Measurements from ENCODE around the gene ZNF277.

DNA sequence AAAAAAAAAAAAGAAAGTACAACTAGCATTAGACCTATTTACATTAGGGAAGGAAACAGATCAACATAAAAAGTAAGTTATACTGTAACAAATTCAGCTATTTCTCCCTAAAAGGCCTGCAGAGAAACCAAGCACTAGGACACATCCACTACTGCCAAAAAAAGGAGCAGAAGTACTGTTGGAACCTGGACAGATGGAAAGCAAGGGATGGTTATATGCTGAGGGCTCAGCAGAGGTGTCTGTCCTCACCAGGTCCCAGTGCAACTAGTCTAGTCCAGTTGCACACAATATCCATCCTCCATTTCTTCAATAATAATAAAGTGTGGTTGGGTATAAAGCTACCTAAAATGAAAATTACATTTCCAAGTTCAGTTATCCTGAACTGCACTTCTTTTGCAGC, 140.6 kb downstream of the ZNF277 start:
- TF ChIP-seq, protein P1, sequence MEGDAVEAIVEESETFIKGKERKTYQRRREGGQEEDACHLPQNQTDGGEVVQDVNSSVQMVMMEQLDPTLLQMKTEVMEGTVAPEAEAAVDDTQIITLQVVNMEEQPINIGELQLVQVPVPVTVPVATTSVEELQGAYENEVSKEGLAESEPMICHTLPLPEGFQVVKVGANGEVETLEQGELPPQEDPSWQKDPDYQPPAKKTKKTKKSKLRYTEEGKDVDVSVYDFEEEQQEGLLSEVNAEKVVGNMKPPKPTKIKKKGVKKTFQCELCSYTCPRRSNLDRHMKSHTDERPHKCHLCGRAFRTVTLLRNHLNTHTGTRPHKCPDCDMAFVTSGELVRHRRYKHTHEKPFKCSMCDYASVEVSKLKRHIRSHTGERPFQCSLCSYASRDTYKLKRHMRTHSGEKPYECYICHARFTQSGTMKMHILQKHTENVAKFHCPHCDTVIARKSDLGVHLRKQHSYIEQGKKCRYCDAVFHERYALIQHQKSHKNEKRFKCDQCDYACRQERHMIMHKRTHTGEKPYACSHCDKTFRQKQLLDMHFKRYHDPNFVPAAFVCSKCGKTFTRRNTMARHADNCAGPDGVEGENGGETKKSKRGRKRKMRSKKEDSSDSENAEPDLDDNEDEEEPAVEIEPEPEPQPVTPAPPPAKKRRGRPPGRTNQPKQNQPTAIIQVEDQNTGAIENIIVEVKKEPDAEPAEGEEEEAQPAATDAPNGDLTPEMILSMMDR (conservative IDR thresholded peaks at IDR 0.05), result no peak
- TF ChIP-seq EZH2 (IDR thresholded peaks at IDR 0.05; ENCODE audit: low read depth), result no peak
